MM.1S (cell line): Measurements from ENCODE around the gene ANKRD30A.

ENCODE experiments used
- EZH2 ChIP-seq: fragments of 300-600 bp; sonication (generic); optimal IDR thresholded peaks from 2 replicates; pipeline ENCODE3; 2017; ENCODE audit warnings: low read depth, mild to moderate bottlenecking, antibody characterized with exemption, low read length, mixed read lengths
- TF ChIP-seq, protein P1 (sequence below): fragments of 300-600 bp; sonication (generic); IDR thresholded peaks from 2 replicates; pipeline ENCODE4 v1.5.1; 2016; ENCODE audit warnings: antibody characterized with exemption, low read length, mixed read lengths

DNA sequence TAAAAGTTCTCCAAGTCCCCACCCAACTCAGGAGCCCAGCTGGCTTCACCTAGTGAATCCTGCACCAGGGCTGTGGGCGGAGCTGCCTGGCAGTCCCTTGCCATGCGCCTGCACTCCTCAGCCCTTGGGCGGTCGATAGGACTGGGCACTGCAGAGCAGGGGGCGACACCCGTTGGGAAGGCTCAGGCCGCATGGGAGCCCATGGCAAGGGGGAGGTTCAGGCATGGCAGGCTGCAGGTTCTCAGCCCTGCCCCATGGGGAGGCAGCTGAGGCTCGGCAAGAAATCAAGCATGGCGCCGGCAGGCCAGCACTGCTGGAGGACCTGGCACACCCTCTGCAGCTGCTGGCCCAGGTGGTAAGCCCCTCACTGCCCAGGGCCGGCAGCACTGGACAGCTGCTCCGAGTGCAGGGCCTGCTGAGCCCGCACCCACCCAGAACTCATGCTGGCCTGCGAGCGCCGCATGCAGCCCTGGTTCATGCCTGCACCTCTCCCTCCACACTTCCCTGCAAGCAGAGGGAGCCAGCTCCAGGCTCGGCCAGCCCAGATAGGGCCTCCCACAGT is 149.9 kb downstream of the ANKRD30A start:
- TF ChIP-seq, protein P1, sequence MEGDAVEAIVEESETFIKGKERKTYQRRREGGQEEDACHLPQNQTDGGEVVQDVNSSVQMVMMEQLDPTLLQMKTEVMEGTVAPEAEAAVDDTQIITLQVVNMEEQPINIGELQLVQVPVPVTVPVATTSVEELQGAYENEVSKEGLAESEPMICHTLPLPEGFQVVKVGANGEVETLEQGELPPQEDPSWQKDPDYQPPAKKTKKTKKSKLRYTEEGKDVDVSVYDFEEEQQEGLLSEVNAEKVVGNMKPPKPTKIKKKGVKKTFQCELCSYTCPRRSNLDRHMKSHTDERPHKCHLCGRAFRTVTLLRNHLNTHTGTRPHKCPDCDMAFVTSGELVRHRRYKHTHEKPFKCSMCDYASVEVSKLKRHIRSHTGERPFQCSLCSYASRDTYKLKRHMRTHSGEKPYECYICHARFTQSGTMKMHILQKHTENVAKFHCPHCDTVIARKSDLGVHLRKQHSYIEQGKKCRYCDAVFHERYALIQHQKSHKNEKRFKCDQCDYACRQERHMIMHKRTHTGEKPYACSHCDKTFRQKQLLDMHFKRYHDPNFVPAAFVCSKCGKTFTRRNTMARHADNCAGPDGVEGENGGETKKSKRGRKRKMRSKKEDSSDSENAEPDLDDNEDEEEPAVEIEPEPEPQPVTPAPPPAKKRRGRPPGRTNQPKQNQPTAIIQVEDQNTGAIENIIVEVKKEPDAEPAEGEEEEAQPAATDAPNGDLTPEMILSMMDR: no peak
- no peak for TF ChIP-seq EZH2
